ENCODE measurements around the gene NOTCH1.

Gene NOTCH1

DNA sequence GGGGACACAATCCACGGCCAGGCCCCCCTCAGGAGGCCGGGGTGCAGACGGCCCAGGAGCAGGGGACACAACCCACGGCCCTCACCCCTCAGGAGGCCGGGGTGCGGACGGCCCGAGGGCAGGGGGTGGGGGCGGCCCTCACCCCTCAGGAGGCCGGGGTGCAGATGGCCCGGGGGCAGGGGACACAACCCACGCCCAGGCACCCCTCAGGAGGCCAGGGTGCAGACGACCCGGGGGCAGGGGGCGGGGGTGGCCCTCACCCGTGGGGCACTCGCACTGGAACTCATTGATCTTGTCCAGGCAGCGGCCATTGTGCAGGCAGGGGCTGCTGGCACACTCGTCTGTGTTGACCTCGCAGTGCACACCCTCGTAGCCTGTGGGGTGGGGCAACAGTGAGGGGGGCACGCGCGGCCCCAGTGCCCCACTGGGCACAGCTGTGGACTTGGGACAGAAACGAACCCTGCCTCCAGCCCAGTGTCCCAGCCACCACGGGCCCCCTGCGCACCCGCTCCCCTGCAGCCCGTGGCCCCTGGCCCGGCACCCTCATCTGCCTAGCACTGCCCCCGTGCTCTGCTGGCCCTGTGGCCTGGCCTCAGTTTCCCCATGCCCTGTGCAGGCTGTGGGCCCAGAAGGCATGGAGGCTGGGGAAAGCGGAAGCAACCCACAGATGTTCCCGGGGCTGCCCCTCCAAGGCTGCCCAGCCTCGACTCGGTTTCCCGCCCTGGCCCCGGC lies 28.7 kb downstream of the NOTCH1 start:
- no peak for ATAC-seq
- TF ChIP-seq CSDC2 (CRISPR knock-in tag; IDR thresholded peaks at IDR 0.05) = no peak
- TF ChIP-seq, protein P1, sequence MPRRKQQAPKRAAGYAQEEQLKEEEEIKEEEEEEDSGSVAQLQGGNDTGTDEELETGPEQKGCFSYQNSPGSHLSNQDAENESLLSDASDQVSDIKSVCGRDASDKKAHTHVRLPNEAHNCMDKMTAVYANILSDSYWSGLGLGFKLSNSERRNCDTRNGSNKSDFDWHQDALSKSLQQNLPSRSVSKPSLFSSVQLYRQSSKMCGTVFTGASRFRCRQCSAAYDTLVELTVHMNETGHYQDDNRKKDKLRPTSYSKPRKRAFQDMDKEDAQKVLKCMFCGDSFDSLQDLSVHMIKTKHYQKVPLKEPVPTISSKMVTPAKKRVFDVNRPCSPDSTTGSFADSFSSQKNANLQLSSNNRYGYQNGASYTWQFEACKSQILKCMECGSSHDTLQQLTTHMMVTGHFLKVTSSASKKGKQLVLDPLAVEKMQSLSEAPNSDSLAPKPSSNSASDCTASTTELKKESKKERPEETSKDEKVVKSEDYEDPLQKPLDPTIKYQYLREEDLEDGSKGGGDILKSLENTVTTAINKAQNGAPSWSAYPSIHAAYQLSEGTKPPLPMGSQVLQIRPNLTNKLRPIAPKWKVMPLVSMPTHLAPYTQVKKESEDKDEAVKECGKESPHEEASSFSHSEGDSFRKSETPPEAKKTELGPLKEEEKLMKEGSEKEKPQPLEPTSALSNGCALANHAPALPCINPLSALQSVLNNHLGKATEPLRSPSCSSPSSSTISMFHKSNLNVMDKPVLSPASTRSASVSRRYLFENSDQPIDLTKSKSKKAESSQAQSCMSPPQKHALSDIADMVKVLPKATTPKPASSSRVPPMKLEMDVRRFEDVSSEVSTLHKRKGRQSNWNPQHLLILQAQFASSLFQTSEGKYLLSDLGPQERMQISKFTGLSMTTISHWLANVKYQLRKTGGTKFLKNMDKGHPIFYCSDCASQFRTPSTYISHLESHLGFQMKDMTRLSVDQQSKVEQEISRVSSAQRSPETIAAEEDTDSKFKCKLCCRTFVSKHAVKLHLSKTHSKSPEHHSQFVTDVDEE (CRISPR knock-in tag; IDR thresholded peaks at IDR 0.05) = no peak
- no peak for TF ChIP-seq SNAI2 (CRISPR knock-in tag; IDR thresholded peaks at IDR 0.05)
- TF ChIP-seq, protein P2, sequence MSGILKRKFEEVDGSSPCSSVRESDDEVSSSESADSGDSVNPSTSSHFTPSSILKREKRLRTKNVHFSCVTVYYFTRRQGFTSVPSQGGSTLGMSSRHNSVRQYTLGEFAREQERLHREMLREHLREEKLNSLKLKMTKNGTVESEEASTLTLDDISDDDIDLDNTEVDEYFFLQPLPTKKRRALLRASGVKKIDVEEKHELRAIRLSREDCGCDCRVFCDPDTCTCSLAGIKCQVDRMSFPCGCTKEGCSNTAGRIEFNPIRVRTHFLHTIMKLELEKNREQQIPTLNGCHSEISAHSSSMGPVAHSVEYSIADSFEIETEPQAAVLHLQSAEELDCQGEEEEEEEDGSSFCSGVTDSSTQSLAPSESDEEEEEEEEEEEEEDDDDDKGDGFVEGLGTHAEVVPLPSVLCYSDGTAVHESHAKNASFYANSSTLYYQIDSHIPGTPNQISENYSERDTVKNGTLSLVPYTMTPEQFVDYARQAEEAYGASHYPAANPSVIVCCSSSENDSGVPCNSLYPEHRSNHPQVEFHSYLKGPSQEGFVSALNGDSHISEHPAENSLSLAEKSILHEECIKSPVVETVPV (CRISPR knock-in tag; IDR thresholded peaks at IDR 0.05) = no peak
- TF ChIP-seq BACH2 (CRISPR knock-in tag; IDR thresholded peaks at IDR 0.05; ENCODE audit: borderline replicate concordance) = no peak
- no peak for TF ChIP-seq GLIS3 (CRISPR knock-in tag; IDR thresholded peaks at IDR 0.05)
- TF ChIP-seq TOX (CRISPR knock-in tag; IDR thresholded peaks at IDR 0.05; ENCODE audit: borderline replicate concordance) = no peak
- TF ChIP-seq ZC3H10 (CRISPR knock-in tag; IDR thresholded peaks at IDR 0.05) = no peak
- no peak for TF ChIP-seq RARB (CRISPR knock-in tag; IDR thresholded peaks at IDR 0.05)
- TF ChIP-seq, protein P3, sequence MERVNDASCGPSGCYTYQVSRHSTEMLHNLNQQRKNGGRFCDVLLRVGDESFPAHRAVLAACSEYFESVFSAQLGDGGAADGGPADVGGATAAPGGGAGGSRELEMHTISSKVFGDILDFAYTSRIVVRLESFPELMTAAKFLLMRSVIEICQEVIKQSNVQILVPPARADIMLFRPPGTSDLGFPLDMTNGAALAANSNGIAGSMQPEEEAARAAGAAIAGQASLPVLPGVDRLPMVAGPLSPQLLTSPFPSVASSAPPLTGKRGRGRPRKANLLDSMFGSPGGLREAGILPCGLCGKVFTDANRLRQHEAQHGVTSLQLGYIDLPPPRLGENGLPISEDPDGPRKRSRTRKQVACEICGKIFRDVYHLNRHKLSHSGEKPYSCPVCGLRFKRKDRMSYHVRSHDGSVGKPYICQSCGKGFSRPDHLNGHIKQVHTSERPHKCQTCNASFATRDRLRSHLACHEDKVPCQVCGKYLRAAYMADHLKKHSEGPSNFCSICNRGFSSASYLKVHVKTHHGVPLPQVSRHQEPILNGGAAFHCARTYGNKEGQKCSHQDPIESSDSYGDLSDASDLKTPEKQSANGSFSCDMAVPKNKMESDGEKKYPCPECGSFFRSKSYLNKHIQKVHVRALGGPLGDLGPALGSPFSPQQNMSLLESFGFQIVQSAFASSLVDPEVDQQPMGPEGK (CRISPR knock-in tag; IDR thresholded peaks at IDR 0.05; ENCODE audit: borderline replicate concordance) = no peak

DNA sequence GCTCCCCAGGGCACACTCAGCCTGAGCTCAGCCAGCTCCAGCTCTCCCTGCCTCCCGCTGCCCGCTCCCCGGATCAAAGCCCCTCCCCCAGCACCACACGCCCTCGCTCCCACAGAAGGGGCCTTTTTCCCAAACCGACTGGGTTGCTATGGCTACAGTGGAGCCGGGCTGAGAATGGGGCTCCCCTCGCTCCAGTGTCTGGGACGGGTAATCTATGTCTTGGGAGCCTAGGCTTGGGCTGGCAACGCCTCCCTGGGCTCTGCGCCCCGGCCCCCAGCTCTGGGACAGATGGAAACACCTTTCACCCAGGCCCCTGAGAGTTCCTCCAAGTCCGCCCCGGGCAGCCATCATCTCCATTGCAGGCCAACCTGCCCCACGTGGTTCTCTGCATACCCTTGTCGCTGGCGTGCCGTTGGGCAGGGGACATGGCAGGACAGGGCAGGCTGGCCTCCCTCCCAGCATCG lies 29.6 kb downstream of the NOTCH1 start:
- no peak for ATAC-seq
- TF ChIP-seq ZFP30 (CRISPR knock-in tag; IDR thresholded peaks at IDR 0.05) = no peak
- TF ChIP-seq, protein P1 (CRISPR knock-in tag; IDR thresholded peaks at IDR 0.05) = no peak
- no peak for TF ChIP-seq RARB (CRISPR knock-in tag; IDR thresholded peaks at IDR 0.05)
- no peak for TF ChIP-seq ZFP3 (CRISPR knock-in tag; IDR thresholded peaks at IDR 0.05)
- TF ChIP-seq OSR1 (CRISPR knock-in tag; IDR thresholded peaks at IDR 0.05) = no peak
- no peak for TF ChIP-seq ESRRG (CRISPR knock-in tag; IDR thresholded peaks at IDR 0.05)
- TF ChIP-seq ZNF565 (CRISPR knock-in tag; conservative IDR thresholded peaks at IDR 0.05; ENCODE audit: low read depth) = no peak
- no peak for TF ChIP-seq TOX (CRISPR knock-in tag; IDR thresholded peaks at IDR 0.05; ENCODE audit: borderline replicate concordance)
- TF ChIP-seq ISL1 (CRISPR knock-in tag; IDR thresholded peaks at IDR 0.05) = no peak
- TF ChIP-seq ZNF8 (CRISPR knock-in tag; IDR thresholded peaks at IDR 0.05) = no peak
- no peak for TF ChIP-seq SNAI2 (CRISPR knock-in tag; IDR thresholded peaks at IDR 0.05)
- no peak for TF ChIP-seq GLIS3 (CRISPR knock-in tag; IDR thresholded peaks at IDR 0.05)
- TF ChIP-seq TCF4 (CRISPR knock-in tag; IDR thresholded peaks at IDR 0.05; ENCODE audit: borderline replicate concordance) = no peak
- TF ChIP-seq, protein P2 (CRISPR knock-in tag; IDR thresholded peaks at IDR 0.05) = no peak
- TF ChIP-seq, protein P3 (CRISPR knock-in tag; IDR thresholded peaks at IDR 0.05; ENCODE audit: borderline replicate concordance) = no peak
- no peak for TF ChIP-seq ARNTL (CRISPR knock-in tag; IDR thresholded peaks at IDR 0.05; ENCODE audit: borderline replicate concordance, low read depth)
- no peak for TF ChIP-seq ZC3H10 (CRISPR knock-in tag; IDR thresholded peaks at IDR 0.05)
- TF ChIP-seq, protein P4, sequence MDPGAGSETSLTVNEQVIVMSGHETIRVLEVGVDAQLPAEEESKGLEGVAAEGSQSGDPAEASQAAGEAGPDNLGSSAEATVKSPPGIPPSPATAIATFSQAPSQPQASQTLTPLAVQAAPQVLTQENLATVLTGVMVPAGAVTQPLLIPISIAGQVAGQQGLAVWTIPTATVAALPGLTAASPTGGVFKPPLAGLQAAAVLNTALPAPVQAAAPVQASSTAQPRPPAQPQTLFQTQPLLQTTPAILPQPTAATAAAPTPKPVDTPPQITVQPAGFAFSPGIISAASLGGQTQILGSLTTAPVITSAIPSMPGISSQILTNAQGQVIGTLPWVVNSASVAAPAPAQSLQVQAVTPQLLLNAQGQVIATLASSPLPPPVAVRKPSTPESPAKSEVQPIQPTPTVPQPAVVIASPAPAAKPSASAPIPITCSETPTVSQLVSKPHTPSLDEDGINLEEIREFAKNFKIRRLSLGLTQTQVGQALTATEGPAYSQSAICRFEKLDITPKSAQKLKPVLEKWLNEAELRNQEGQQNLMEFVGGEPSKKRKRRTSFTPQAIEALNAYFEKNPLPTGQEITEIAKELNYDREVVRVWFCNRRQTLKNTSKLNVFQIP (CRISPR knock-in tag; IDR thresholded peaks at IDR 0.05; ENCODE audit: borderline replicate concordance, low read depth) = no peak
- TF ChIP-seq BACH2 (CRISPR knock-in tag; IDR thresholded peaks at IDR 0.05; ENCODE audit: borderline replicate concordance) = no peak
- TF ChIP-seq PPARA (CRISPR knock-in tag; IDR thresholded peaks at IDR 0.05; ENCODE audit: borderline replicate concordance) = no peak

Data from SK-N-SH treated with all-trans-retinoic acid at 6 μM for 48 hours (cell line).